SK-N-SH (cell line): ENCODE measurements around the gene SPATA33. TPM values are rescaled to one million over a fixed set of nuclear protein-coding genes. Genes with fewer than 3 reads are reported as not detected.

Source experiments
- CTCF ChIA-PET: fragments of 300-600, 350-600 bp; formaldehyde crosslinking; extraction: SDS; loops from one replicate; lab custom pipeline; 2021; lab: Yijun Ruan, JAX
- POLR2A ChIA-PET: fragments of 350-600 bp; sonication (Branson Sonifier 250); formaldehyde crosslinking; extraction: SDS; loops from one replicate; lab custom pipeline; 2020; ENCODE audit warnings: antibody characterized with exemption, inconsistent platforms; lab: Yijun Ruan, JAX
- DNase-seq: peaks from one replicate; pipeline ENCODE4 v3.0.0; 2012
- H2AFZ ChIP-seq: fragments of 200-600 bp; sonication (generic); 2 replicates; pipeline ENCODE4 v1.8.1; 2016; ENCODE audit warnings: antibody characterized with exemption, mild to moderate bottlenecking, low read depth
- H3F3A ChIP-seq: fragments of 200-600 bp; sonication (generic); replicated peaks from 2 replicates; pipeline ENCODE3; 2016; ENCODE audit warnings: antibody characterized with exemption, mild to moderate bottlenecking; ENCODE audit not compliant: insufficient read depth
- H3K27ac ChIP-seq, 2 experiments: fragments of 200-500 bp in 1 of 2; fragments of 200-600 bp in 1 of 2; sonication (Bioruptor generic) in 1 of 2; sonication (generic), shearing (Covaris generic) in 1 of 2; 2 replicates each; pipeline versions ENCODE4 v1.5.1 to v1.6.1; 2014 to 2016; ENCODE audit warnings: low read depth in 2 of 2, inconsistent platforms in 1 of 2, low read length in 1 of 2, mild to moderate bottlenecking in 1 of 2, mixed read lengths in 1 of 2
- H3K27me3 ChIP-seq: fragments of 200-600 bp; sonication (generic), shearing (Covaris generic); 2 replicates; pipeline ENCODE4 v1.6.1; 2016; ENCODE audit warnings: mixed run types; ENCODE audit not compliant: insufficient read depth
- H3K36me3 ChIP-seq, 2 experiments: fragments of 200-500 bp in 1 of 2; fragments of 200-600 bp in 1 of 2; sonication (Bioruptor generic) in 1 of 2; sonication (generic) in 1 of 2; replicated peaks in 1 of 2; 2 replicates each; pipeline versions ENCODE3 to v1.5.1; 2014 to 2016; ENCODE audit warnings: low read length in 1 of 2, mild to moderate bottlenecking in 1 of 2; ENCODE audit not compliant: insufficient read depth in 2 of 2, control insufficient read depth in 1 of 2
- H3K4me1 ChIP-seq, 2 experiments: fragments of 200-500 bp in 1 of 2; fragments of 200-600 bp in 1 of 2; sonication (Bioruptor generic) in 1 of 2; sonication (generic), shearing (Covaris generic) in 1 of 2; 2 replicates each; pipeline versions ENCODE4 v1.5.1 to v1.6.1; 2014 to 2016; ENCODE audit warnings: low read depth in 1 of 2, low read length in 1 of 2, mixed run types in 1 of 2; ENCODE audit not compliant: insufficient read depth in 2 of 2, control insufficient read depth in 1 of 2
- H3K4me2 ChIP-seq: fragments of 200-600 bp; sonication (generic), shearing (Covaris generic); 2 replicates; pipeline ENCODE4 v1.6.1; 2017; ENCODE audit warnings: mixed run types
- H3K4me3 ChIP-seq, 2 experiments: fragments of 200-500 bp in 1 of 2; fragments of 200-600 bp in 1 of 2; sonication (Bioruptor generic) in 1 of 2; sonication (generic), shearing (Covaris generic) in 1 of 2; 2 replicates each; pipeline versions ENCODE4 v1.5.1 to v1.8.1; 2014 to 2016; ENCODE audit warnings: low read depth in 2 of 2, inconsistent platforms in 1 of 2, low read length in 1 of 2, mild to moderate bottlenecking in 1 of 2, mixed read lengths in 1 of 2, moderate library complexity in 1 of 2
- H3K79me2 ChIP-seq: fragments of 200-600 bp; sonication (generic); 2 replicates; pipeline ENCODE4 v1.8.1; 2017; ENCODE audit warnings: mild to moderate bottlenecking; ENCODE audit not compliant: insufficient read depth
- H3K9ac ChIP-seq: fragments of 200-600 bp; sonication (generic); 2 replicates; pipeline ENCODE4 v1.6.1; 2017; ENCODE audit warnings: mixed run types
- H3K9me2 ChIP-seq: fragments of 200-600 bp; sonication (generic); 2 replicates; pipeline ENCODE4 v1.6.1; 2017; ENCODE audit warnings: mixed run types
- H3K9me3 ChIP-seq: fragments of 200-600 bp; sonication (generic); 2 replicates; pipeline ENCODE4 v1.6.1; 2017; ENCODE audit warnings: mixed run types, mild to moderate bottlenecking, moderate library complexity
- H4K20me1 ChIP-seq: fragments of 200-600 bp; sonication (generic); 2 replicates; pipeline ENCODE4 v1.6.1; 2017; ENCODE audit warnings: mild to moderate bottlenecking, mixed run types; ENCODE audit not compliant: insufficient read depth
- CHD2 ChIP-seq: fragments of 150-350 bp; IDR thresholded peaks from 2 replicates; pipeline ENCODE4 v1.6.1; 2018; ENCODE audit warnings: low read length; ENCODE audit not compliant: partially characterized antibody
- FOSL2 ChIP-seq: IDR thresholded peaks from 2 replicates; pipeline ENCODE4 v1.4.0; 2012; ENCODE audit warnings: low read depth, mild to moderate bottlenecking, moderate library complexity, borderline replicate concordance
- FOXJ3 ChIP-seq: sonication (generic); formaldehyde crosslinking; IDR thresholded peaks from 2 replicates; pipeline ENCODE4 v1.5.1; 2020; ENCODE audit warnings: mild to moderate bottlenecking, missing genetic modification reagents
- GABPA ChIP-seq: IDR thresholded peaks from 2 replicates; pipeline ENCODE4 v1.4.0; 2012; ENCODE audit warnings: low read depth, mild to moderate bottlenecking
- MEF2A ChIP-seq: IDR thresholded peaks from 2 replicates; pipeline ENCODE4 v1.4.0; 2012; ENCODE audit warnings: low read depth, borderline replicate concordance
- MXI1 ChIP-seq: IDR thresholded peaks from 2 replicates; pipeline ENCODE4 v1.6.1; 2012; ENCODE audit warnings: mild to moderate bottlenecking, low read depth, low read length, improper control_type of control experiment
- PBX3 ChIP-seq: IDR thresholded peaks from 2 replicates; pipeline ENCODE4; 2012
- RCOR1 ChIP-seq: fragments of 150-350 bp; IDR thresholded peaks from 2 replicates; pipeline ENCODE4 v1.6.1; 2017; ENCODE audit warnings: antibody characterized with exemption, low read length
- RXRA ChIP-seq: IDR thresholded peaks from 2 replicates; pipeline ENCODE4 v1.4.0; 2012; ENCODE audit warnings: low read depth, mild to moderate bottlenecking, borderline replicate concordance
- TAF1 ChIP-seq: IDR thresholded peaks from 2 replicates; pipeline ENCODE4 v1.6.1; 2012; ENCODE audit warnings: low read depth, mild to moderate bottlenecking, low read length, moderate library complexity, borderline replicate concordance
- WGBS: methylation state at CpG from one replicate; pipeline ENCODE4 v1.1.6; 2017; ENCODE audit warnings: low lambda C conversion rate; 5-methylcytosine and 5-hydroxymethylcytosine counted together
- polyA plus RNA-seq, 3 experiments: library from polyadenylated mRNA; depleted of rRNA; stranded (reverse); fragments of >200 nt; gene quantifications; 2 replicates each; pipeline ENCODE4 v1.2.3, GENCODE V29; 2012
- TF ChIP-seq, protein P1 (sequence below): IDR thresholded peaks from 2 replicates; pipeline ENCODE4 v1.6.1; 2012; ENCODE audit warnings: mild to moderate bottlenecking, low read depth, low read length, moderate library complexity
- TF ChIP-seq, protein P2 (sequence below): fragments of 150-350 bp; IDR thresholded peaks from 2 replicates; pipeline ENCODE4 v1.6.1; 2016; ENCODE audit warnings: mild to moderate bottlenecking, low read depth, low read length
- TF ChIP-seq, protein P3 (sequence below): IDR thresholded peaks from 2 replicates; pipeline ENCODE4 v1.4.0; 2012; ENCODE audit warnings: low read depth, borderline replicate concordance
- TF ChIP-seq, protein P4 (sequence below): IDR thresholded peaks from 2 replicates; pipeline ENCODE4 v1.4.0; 2012; ENCODE audit warnings: low read depth

SPATA33 gene
- polyA plus RNA-seq, 1 of the 3 experiments (the other 2 are of a cell fraction): 7.2 TPM

DNA sequence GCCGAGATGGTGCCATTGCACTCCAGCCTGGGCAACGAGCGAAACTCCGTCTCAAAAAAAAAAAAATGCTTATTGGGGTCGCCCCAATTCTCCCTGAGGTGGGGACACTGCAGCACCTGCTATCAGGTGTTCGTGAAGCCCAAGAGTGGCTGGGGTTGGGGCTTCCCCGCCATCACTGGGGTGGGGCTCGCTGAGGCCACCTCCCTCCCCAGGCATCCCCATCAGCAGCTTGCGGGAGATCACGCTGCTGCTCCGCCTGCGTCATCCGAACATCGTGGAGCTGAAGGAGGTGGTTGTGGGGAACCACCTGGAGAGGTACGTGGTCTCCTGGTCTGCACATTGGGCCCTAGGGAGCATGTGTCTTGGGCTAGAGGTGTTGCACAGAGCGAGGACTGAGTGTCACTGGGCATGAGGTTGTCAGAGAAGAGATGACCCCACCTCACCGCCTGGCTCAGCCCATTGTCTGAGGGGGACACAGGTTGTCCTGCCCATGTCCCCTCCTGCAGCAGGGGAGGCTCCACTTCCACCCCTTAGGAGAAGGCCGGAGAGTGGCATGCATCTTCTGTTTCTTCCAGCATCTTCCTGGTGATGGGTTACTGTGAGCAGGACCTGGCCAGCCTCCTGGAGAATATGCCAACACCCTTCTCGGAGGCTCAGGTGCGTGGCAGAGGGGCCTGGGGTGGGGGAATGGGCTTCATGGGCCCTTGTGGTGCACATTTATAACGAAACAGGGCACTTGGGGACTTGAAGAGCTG is 33.8 kb downstream of the SPATA33 start:
- no peaks in the 10 kb centered on the region for H3K27me3 ChIP-seq
- H3K4me3 ChIP-seq: no peak overlapping the region
- H3K27ac ChIP-seq: no peak overlapping the region
- no peak overlapping the region for H3K9ac ChIP-seq
- POLR2A ChIA-PET: no interaction called here
- peaks cover 36% of the 10 kb centered on the region for H3K79me2 ChIP-seq
- DNase-seq: peak; percentile 12
- no peak for TF ChIP-seq TAF1
- no peak for TF ChIP-seq PBX3
- TF ChIP-seq MEF2A: no peak
- TF ChIP-seq FOXJ3: no peak
- no peak for TF ChIP-seq RXRA
- TF ChIP-seq, protein P1, sequence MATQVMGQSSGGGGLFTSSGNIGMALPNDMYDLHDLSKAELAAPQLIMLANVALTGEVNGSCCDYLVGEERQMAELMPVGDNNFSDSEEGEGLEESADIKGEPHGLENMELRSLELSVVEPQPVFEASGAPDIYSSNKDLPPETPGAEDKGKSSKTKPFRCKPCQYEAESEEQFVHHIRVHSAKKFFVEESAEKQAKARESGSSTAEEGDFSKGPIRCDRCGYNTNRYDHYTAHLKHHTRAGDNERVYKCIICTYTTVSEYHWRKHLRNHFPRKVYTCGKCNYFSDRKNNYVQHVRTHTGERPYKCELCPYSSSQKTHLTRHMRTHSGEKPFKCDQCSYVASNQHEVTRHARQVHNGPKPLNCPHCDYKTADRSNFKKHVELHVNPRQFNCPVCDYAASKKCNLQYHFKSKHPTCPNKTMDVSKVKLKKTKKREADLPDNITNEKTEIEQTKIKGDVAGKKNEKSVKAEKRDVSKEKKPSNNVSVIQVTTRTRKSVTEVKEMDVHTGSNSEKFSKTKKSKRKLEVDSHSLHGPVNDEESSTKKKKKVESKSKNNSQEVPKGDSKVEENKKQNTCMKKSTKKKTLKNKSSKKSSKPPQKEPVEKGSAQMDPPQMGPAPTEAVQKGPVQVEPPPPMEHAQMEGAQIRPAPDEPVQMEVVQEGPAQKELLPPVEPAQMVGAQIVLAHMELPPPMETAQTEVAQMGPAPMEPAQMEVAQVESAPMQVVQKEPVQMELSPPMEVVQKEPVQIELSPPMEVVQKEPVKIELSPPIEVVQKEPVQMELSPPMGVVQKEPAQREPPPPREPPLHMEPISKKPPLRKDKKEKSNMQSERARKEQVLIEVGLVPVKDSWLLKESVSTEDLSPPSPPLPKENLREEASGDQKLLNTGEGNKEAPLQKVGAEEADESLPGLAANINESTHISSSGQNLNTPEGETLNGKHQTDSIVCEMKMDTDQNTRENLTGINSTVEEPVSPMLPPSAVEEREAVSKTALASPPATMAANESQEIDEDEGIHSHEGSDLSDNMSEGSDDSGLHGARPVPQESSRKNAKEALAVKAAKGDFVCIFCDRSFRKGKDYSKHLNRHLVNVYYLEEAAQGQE: no peak
- no peak for TF ChIP-seq FOSL2
- TF ChIP-seq, protein P2, sequence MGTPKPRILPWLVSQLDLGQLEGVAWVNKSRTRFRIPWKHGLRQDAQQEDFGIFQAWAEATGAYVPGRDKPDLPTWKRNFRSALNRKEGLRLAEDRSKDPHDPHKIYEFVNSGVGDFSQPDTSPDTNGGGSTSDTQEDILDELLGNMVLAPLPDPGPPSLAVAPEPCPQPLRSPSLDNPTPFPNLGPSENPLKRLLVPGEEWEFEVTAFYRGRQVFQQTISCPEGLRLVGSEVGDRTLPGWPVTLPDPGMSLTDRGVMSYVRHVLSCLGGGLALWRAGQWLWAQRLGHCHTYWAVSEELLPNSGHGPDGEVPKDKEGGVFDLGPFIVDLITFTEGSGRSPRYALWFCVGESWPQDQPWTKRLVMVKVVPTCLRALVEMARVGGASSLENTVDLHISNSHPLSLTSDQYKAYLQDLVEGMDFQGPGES: no peak
- TF ChIP-seq, protein P3, sequence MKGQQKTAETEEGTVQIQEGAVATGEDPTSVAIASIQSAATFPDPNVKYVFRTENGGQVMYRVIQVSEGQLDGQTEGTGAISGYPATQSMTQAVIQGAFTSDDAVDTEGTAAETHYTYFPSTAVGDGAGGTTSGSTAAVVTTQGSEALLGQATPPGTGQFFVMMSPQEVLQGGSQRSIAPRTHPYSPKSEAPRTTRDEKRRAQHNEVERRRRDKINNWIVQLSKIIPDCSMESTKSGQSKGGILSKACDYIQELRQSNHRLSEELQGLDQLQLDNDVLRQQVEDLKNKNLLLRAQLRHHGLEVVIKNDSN: no peak
- TF ChIP-seq, protein P4, sequence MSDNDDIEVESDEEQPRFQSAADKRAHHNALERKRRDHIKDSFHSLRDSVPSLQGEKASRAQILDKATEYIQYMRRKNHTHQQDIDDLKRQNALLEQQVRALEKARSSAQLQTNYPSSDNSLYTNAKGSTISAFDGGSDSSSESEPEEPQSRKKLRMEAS: no peak
- TF ChIP-seq MXI1: no peak
- no peak for TF ChIP-seq RCOR1
- no peak for TF ChIP-seq CHD2
- TF ChIP-seq GABPA: no peak
- TF ChIP-seq, all 33 proteins: peak for 0
- Histone ChIP-seq H3K36me3 (peaks cover 8 to 51% of the 10 kb centered on the region in 2 experiments), H3F3A (peaks cover 3% of the 10 kb centered on the region), H4K20me1 (no peaks in the 10 kb centered on the region), H3K4me1 (peaks cover 4 to 7% of the 10 kb centered on the region in 2 experiments; a peak in 1 of 4 replicates), H3K4me2 (no peak overlapping the region), H3K9me2 (no peaks in the 10 kb centered on the region), H3K9me3 (no peaks in the 10 kb centered on the region), H2AFZ (no peak overlapping the region)
- CTCF ChIA-PET: interaction anchor here (1.6 kb wide), 1 partner anchor 9 kb away, joined by 6 read pairs; no protein-coding TSS in a partner anchor
- 100% methylated on average over 12 of the region's 21 CpGs for WGBS
